HPDE6-E6E7 (cell line): ENCODE results near the gene CRYGN.

Experiments used
- DNase-seq: peaks from one replicate; pipeline ENCODE4 v3.0.0; 2011; ENCODE audit warnings: missing footprints; ENCODE audit errors: extremely low spot score

Gene CRYGN

GRCh38 chr7:151438864-151439601 lies 908 bp downstream of the CRYGN start:
- no peak for DNase-seq

DNA sequence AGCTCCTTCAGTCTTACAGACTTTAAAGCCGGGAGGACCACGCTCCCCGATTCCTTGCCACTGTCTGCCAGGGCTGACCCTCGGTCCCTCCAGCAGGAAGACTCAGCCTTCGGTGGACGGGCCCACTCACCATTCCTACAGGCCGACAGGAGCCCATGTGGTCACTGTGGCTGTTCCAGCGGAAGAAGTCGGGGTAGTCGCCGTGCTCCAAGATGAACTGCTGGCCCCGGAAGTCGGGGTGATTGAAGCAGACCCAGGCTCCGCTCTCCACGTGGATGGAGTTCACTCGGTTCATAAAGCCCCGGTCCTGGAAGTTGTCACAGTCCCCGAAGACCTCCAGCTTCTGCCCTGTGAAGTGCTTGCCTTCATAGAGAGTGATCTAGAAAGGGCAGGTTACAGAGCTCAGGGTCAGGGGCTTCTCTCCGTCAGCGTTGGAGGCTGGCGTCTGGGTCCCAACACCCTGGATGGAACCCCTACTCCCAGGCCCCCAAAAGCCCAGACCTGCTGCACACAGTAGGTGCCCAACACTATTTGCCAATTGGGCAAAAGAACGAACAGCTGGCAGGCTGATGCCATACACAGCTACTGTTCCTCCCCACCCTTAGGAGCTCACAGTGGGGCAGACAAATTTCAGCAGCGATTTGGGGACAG lies 1.9 kb downstream of the CRYGN start:
- no peak for DNase-seq

- no peak for DNase-seq
Observed at GRCh38 chr7:151437159-151437553, 2.8 kb downstream of the CRYGN start.

GRCh38 chr7:151436446-151437158 lies 3.3 kb downstream of the CRYGN start:
- DNase-seq, result no peak

DNA sequence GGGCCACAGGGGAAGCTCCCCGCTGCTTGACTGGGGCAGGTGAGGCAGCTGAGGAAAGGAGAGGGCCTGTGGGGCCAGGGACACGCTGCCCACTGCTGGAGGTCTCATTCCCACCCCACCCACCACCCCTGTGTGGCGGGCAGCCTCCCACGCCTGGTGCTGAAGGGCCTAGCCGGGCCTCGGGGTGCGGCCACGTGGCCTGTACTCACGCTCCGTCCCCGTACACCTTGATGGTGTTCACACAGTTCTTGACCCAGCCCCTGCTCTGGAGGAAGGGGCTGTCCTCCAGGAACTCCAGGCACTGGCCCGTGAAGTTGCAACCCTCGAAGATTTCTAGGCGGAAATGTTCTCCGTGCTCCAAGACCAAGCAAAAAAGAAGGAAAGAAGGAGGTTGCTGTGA lies 4.0 kb downstream of the CRYGN start:
- DNase-seq, result no peak

GRCh38 chr7:151435103-151435916 lies 4.6 kb downstream of the CRYGN start:
- DNase-seq, result no peak

DNA sequence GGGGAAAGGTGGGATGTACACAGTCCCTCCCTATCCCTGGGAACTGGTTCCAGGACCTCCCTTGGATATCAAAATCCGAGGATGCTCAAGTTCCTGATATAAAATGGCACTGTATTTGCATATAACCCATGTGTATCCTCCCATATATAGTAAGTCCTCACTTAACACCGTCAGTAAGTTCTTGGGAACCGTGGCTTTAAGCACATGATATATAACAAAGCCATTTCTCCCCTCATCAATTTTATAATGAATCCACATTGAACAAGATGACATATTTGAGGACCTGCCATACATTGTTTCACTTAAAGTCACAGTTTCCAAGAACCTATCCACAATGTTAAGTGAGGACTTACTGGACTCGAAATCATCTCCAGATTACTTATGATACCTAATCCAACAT lies 5.4 kb downstream of the CRYGN start:
- DNase-seq, result no peak

GRCh38 chr7:151433721-151434400 lies 6.1 kb downstream of the CRYGN start:
- no peak for DNase-seq

GRCh38 chr7:151432658-151433521 lies 7.1 kb downstream of the CRYGN start:
- DNase-seq, result peak; percentile 47

GRCh38 chr7:151431768-151432311 lies 8.1 kb downstream of the CRYGN start:
- DNase-seq, result no peak

DNA sequence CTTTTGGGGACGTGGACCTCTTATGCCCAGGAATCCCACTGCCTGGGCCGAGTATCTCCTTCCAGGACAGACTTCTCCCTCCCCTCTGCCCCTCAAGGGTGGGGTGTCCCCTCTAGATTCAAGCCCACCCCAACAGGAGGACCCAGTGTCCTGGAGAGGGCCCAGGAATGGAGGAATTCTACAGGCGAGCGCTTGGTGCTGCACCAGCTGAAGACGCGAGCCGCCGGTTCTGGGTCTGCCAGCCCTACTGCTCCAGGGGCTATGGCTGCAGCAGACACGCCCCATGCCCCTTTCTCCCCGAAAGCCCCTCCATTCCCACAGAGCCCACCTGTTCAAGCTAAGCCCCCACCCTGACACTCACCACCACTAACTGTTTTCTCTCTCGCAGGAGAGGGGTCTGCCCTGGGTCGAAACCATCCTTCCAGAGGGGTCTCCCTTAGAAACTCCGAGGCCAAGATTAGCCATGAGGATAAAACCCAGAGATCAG lies 8.6 kb downstream of the CRYGN start:
- no peak for DNase-seq

- no peak for DNase-seq
Observed at GRCh38 chr7:151430391-151431205, 9.3 kb downstream of the CRYGN start.

DNA sequence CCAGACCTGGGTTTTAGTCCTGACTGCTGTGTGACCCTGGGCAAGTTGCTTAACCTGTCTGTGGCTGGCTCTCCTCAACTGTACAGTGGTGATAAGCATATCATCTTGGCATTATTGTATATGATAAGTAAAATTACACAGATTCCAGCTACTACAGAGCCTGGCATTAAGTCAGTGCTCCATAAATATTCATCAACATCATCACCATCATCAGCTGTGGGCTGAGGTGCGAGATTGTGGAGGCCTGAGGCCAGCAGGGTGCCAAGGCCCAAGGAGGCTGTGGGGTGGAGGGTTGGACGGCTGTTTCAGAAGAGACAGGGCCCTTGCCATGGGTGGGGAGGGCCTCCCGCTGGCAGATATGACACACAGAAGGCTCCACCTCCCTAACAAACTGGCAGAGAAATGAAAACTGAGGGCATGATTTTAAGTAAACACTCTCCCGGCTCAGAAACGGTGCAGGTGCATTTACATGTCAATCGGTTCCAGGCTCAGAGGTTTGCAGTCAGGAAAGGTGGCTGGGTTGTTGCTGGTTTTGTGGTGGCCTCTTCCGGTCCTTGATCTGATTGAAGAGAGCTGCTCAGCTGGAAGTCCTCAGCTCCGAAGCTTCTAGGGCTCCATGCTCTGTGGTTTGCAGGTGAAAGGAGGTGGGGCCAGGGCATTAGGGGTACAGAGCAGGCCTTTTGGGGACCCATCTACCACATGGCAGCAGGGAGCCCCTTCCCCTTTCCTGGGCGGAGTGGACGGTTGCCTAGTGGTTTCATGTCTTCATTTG lies 10.2 kb downstream of the CRYGN start:
- DNase-seq, result no peak

DNA sequence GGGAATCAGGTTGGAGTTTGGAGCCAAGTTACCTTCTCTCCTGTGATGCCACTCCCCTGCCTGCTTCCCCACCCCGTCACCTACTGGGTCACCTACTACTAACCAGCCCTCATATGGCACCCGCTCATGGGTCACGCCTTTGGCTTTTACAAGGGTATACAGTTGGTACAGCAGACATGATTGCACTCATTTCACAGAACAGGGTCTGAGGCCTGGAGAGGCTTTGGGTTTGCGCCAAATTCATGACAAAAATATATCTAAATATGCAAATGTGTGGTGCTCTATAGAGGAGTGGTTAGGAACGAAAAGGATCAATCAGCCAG lies 10.7 kb downstream of the CRYGN start:
- no peak for DNase-seq

DNA sequence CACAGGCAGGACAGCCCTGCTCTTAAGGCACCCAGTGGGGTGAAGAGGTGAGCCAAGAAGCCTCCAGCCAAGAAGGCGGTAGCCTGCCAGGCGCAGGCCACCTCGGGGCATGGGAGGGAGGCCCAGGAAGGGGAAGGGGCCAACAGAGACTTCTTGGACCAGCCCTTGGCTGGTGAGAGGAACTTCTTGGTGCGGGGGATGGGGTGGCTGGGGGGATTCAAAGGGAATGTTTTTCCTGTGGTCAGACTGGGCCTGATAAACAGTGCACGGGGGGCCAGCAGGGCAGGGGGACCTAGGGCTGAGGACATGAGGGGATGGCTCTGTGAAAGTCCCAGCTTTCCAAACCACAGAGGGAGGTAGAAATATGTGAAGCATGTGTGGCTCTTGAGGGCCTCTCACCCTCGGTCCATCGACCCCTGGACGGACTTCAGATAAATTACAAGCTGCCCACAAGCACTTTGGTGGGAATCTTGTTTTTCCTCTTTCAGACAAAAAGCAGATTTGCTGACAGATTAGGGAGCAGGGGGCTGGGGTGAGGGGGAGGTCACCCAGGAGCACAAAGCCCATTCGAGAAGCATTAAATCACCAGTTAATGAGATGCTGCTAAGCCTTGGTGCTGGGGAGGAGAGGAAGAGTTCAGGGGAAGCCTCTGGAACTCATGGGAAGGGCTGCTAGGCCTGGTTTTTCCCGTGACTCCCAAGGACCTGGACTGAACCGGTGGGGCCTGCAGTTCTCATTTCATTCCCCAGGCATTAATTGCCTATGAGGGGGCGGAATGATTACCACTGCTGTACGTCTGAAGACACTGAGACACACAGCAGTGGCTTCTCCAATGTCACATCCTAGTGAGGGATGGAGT lies 11.3 kb downstream of the CRYGN start:
- no peak for DNase-seq

DNA sequence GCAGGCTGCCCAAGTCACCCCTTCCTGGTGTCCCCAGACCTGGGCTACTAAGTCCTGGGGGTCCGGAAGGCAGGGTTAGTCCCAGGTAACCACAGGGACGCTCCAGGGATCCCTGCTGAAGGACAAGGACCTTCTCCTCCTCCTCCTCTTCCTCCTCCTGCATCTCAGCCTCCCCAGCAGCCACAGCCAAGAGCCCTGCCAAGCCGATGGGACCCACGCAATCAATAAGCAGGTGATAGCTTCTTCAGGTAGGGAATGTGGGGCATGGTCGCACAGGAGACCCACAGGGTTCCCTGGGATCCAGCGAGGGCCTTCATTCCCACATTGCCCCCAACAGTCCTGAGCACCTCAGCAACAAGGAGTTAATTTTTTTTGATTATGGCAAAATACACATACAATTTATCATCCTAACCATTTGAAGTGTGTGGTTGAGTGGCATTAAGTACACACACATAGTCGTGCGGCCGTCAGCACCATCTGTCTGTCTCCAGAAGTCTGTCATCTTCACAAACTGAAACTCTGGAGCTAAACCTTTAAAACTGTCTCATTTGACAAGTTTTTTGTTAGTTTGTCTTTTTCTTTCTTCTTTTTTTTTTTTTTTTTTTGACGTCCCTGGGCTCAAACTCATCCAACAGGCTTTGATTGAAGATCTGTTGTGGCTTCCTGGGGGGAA lies 12.1 kb downstream of the CRYGN start:
- no peak for DNase-seq
